Measurements from ENCODE around the gene LAMB3.
A peak's percentile ranks its signal among the peaks of the same experiment; 100 is the strongest.

The LAMB3 gene

DNA sequence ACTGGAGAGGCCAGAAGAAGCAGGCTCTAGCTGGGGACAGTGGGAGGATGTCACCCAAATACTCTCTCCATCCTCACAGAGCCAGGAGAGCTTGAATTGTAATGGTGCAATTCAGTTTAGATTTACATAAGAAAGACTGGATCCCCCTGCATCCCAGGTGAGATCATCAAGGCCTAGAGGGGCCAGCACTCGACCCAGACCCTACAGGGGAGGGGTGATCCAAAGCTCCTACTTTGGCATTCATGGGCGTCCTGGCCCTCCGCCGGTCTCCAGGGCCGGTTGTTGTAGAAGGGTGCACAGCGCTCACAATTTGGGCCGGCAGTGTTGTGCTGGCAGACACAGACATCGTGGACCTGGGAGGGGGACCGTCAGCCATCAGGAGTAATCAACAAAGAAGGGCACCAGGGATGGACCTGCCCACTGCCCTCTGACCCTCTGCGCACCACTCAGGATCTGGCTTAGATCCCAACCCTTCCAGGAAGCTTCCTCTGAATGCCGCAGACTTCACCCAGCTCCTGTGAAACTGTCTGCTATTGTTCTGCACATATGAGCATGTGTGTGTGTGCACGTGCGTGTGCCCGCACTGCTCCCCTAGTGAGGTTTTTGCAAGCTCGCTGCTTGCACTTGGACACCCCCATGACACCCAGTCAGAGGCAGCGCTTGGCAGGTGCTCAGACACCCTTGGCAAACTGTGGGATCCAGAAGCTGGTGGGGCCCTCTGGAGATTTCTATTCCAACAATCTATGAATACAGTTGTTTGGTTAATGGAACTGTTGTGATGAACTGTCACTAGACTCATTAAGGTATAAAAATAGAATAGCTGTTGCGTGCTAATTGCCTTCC, 21.6 kb downstream of the LAMB3 start:
- DNase-seq: no peak

DNA sequence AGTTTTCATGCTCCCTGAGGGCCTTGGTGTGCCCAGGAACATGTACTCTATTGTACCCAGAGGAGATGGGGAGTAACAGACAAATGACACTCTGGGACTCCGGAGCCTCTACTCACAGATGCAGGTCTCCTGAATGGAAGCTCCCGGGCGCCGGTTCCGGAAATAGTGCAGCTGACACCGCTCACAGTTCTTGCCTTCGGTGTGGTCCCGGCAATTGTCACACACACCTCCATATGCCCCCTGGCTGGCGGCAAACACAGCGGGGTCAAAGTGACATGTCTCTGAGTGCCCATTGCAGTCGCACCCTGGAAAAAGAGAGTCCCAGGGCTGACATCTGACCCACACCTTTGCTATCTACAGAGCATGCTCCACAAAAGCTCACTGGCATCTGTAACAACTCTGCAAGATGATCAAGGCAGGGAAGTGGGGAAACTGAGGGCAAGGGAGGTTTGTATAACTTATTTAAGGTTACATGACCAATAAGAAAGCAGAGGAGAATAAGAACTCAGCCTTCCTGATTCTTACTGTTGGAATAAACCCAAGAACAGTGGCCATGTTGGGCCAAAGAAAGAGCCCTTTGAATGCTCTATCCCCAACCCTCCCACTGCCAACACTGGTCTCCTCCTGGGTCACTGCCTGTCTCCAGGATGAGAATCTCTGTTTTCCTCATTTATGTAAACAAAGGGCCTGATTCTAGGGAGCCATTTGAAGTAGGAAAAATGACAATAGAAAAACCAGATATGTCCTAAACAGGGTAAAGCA, 22.4 kb downstream of the LAMB3 start:
- no peak for DNase-seq

DNA sequence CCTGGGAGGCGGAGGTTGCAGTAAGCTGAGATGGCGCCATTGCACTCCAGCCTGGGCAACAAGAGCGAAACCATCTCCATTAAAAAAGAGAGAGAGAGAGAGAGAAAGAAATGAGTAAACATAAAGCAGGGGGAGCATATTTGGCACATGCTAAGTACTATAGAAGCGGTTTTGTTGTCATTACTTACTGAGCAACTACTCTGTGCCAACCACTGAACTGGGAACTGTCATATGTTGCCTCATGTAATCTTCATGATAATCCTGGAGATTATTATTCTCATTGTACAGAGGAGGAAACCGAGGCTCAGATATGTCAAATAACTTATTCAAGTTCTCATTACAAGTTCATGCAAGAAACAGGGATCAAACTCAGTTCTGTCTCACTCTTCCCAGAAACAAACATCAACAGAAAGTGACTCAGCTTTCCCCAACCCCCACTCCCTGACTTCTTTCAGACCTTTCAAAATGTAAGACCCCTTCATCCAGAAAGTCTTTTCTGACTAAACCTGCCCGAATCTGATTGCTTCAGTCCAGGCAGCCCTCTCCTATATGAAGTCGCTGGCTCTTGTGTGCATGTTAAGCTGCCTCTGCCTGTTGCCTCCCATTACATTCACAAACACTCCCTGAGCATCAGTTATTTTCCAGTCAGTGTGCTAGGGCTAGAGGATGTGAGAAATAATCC, 23.5 kb downstream of the LAMB3 start:
- DNase-seq: no peak

DNA sequence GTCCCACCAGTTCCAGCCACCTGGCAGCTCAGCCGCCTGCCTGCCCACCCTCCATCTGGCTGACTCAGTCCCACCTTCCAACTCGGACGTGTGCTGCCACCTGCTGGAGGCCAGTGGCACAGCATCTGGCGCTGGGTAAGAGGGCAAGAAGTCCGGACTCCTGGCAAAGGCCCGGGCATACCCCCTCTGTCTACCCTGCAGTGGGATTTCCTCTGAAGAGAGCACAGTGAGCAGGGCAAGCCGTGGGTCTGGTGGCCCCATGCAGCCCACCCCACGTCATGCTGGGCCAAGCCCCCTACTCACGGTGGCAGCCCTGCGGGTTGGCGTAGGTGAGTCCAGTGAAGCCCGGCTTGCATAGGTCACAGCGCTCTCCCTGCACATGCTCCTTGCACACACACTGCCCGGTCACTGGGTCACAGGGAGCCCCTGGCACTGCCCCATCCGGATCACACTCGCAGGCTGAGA, 24.5 kb downstream of the LAMB3 start:
- peak; percentile 76 for DNase-seq

DNA sequence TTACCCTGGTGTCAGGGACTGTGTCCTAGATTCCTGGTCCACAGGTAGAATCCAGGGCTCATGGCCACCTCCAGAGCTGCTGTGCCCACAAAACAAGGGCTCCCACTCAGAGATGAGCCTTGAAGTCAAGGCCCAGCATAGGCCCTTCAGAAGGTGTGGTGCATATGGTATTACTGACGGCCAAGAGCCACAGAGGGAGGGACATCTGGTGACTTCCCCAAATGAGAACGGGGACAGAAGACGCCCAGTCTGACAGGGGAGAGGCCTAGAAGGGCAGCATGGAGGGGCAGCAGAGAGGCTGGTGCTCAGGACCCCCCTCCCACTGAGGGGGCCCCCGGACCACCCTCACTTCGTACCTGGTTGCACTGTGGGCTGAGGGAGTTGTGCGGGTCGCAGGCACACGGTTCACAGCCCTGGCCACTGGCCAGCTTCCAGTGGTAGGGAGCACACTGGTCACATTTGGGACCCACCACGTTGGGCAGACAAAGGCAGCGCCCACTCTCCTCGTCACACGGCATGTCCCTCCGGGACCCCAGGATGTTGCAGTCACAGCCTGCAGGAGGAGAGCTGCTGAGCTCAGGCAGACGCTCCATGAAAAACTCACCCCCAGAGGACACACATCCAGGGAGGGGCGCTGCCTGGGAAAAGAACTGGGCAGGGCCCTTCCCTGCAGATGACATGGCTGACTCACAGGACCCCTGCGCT, 25.0 kb downstream of the LAMB3 start:
- DNase-seq: no peak

DNA sequence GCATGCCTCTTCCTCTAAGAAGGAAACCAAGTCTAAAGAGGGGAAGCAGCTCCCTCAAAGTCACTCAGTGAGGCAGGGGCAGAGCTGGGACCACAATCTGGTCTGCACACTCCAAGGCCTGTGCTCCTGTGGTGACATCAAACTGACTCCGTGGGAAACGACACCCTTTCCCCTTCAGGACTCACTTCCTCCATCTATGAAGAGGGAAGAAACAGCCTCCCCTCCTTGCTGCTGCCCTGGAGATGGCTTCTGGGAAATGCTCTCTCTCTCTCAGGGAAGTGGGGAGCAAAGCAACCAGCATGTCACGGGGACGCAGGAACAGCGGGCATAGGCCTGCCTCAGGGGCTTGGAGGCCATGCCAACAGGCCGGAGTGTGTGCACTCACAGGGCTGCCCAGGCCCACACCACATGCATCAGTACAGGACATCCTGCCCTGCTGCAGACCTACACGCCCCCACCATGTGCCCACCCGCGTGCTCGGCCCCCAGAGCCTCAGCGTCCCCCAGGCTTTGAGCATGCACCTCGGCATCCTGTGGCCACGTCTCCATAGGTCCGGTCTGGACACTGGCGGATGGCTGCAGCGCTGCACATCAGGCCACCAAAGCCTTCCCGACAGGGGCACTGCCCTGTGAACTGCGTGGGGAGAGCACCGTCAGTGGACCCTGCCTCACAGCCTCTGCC, 25.7 kb downstream of the LAMB3 start:
- DNase-seq: no peak

DNA sequence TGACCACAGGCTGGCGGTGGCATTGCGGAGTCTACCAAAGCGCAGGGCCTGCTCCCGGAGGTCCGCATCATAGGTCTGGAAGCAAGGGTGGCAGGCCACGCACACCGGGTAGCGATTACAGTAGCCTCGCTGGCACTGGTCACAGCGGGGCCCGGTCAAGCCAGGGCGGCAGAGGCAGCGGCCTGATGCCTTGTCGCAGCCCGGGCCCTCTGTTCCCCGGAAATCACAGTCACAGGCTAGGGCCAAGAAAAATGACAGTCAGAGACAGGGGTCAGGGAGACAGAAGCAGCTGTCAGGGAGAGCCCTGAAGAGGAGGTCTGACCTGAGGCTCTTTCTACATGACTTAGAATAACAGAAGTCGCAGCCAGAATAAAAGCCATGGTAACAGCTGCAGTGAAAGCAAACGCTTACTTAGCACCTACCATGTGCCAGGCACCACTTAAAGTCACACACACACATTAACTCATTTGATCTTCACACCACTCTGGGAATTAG, 26.4 kb downstream of the LAMB3 start:
- DNase-seq: no peak

DNA sequence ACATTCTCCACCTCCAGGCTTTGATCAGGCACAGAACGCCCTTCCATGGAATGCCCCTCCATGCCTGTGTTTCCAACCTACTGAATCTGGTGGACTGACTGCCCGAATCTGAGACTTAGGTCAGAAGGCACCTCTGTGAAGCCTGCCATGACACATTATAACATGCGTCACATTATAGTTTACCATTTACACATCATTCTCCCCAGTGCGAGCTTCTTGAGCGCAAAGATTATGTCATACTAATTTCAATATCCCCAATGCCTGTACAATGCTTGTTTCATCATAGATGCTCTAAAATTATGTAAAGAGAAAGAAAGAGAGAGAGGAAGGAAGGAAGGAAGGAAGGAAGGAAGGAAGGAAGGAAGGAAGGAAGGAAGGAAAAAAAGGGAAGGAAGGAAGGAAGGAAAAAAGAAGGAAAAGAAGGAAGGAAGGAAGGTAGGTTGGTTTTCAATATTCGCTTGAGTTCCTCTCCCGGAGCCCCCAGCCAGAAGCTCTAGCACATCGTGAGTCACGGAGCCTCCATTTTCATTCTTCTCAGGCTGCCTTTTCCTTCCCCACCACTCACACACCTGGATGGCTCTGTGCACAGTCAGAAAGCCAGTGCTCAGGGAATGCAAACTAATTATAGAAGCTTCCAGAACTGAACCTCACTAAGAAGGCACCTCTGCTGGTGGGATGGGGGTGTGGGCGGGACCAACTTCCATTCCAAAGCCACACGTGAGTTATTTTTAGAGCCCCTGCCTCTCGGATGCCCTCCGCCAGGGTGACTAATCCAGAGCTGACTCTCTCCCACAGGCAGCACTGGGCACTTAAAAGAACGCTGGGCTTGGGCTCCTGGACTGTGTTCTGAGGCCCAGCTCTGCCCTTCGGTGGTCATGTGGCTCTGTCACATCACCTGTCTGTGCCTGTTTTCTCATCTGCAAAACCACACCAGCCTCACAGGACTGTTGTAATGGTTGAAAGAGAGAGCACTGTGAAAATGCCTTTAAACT, 27.4 kb downstream of the LAMB3 start:
- DNase-seq: no peak

DNA sequence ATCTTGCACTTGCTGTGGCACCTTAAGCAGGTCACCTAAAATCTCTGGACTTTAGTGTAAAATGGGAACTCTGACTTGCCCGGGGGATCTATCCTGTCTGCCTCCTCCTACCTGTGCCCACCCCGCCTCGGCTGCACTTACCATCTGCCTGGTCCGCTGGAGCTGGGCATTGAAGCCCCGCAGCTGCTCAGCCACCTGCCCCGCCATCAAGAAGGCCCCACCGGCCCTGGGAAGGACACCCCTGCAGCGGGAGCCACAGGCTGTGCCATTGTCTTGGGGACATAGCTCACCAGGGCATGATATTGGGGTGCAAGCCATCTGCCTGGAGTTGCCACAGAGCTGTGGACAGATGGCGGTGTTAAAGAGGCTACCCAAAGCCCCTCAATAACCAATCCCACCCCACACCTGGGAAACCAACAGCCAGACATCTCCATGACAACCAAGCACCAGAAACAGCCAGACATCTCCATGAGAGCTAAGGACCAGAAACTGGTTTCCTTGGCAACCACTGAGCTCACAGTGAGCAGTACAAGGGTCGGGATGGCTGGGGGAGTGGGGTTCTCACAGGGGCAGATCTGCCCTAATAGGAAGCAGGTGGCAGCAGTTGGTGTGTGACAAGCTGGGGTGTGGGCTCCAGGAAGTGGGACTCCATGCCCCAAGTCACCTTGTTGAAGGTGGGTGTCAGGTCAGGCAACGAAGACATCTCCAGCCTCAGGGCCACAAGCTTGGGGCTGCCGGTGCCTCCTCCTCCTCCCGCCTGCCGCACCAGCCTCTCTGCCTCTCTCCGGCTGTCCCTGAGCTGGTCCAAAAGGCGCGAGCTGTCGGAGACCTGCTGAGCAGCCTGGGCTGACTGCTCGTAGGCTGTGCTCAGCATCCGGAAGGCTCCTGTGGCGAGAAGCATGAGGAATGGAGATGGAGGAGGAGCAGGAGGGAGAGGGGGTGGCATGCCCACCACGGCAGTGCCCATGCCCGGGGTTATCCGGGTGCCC, 29.1 kb downstream of the LAMB3 start:
- DNase-seq: no peak

DNA sequence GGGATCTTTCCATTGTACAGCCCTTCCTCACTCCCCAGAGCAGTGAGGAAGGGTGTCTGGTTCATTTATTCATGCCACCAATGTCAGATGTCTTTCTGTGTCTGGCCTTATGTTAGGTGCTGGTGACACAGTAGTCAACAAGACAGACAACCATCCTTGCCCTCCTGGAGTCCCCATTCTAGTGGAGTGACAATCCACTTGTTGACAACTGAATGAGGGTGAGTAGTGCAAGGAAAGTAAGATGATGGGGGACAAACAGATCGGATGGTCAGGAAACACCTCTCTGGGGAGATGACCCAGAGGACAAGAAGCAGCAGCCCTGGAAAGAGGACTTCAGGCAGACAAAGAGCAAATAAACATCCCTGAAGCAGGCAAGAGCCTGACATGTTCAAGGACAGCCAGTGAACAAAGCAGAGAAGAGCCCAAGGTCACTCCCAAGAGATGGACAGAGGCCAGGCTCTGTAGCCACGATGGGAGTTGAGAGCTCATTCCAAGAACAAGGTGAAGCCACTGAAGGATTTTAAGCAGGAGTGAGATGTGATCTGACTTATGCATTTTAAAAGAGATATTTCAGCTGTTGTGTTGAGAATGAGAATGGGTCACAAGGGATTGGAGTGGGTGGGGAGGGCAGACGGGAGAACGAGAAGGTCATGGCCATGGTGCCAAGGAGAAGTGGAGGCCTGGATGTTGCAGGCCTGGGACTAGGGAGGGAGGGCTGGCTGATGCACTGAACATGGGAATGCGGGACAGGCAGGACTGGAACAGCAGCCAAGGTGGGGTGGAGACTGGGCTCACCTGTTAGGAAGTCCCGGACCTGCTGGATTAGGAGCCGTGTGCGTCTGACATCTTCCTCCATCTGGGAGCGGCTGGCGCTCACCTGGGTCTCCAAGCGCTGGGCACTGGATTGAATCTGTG, 30.2 kb downstream of the LAMB3 start:
- no peak for DNase-seq

DNA sequence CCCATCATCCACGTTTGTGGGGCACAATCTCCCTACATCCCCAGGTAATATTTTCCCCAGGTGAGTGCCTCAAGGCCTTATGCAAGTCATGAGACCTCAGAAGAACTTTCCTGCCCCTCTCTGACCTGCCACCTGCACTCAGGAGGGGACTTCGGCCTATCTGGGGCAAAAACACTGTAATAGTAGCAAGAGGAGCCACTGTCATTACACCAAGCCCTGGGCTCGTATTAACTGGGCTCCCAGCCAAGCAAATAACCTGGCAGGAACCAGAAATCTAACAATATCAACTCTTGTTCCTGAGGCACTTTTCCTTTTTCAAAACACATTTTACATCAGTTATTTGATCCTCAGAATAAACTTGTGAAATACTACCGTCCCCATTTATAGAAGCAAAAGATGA, 30.9 kb downstream of the LAMB3 start:
- DNase-seq: no peak

DNA sequence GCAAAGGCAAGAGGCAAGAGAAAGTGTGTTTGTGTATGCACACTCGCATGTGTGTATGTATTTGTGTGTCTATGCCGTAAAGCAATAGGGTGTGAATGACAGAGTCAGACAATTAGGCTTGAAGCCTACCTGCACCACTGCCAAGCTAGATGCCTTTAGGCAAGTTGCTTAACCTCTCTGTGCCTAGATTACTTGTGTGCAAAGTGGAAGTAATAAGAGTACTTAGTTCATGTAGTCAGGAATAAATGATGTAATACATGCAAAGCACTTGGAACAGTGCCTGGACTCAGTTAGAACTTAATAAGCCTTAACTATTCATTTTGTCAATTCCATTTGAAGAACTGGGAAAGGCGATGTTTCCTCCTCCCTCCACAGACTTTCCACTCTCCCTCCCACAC, 31.7 kb downstream of the LAMB3 start:
- no peak for DNase-seq

DNA sequence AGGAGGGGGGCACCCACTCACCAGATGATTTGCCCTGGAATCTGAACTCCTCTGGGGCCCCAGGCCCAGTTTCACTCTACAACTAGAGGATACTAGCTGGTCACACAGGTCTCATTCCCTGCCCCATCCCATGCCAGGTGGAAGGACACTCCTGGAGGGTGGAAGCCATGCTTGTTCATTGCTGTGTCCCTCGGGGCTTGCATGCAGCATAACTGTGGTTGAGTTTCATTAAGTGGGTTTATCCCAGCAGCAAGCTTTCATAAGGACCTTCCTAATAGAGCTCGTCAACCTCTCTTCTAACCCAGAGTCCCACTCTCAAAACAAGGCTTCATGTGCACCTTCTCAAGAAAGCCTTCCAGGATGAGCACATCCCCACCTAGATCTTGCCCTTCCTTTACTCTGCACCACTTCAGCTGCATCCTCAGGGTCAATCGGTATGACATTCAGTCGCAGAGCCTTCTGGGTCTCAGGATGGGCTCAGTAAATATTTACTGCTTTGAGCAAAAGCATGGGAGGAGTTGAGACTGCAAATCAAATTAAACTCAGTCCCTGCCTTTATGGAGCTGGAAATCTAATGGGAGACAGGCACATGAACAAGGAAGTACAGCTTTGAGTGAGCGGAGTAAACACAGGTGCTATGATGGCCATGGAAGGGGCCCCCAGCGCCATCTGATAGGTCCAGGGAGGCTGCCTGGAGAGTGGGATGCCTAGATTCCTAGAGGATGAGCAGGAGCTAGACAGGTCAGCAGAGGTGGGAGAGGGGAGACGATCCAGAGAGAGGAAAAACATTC, 32.3 kb downstream of the LAMB3 start:
- no peak for DNase-seq

DNA sequence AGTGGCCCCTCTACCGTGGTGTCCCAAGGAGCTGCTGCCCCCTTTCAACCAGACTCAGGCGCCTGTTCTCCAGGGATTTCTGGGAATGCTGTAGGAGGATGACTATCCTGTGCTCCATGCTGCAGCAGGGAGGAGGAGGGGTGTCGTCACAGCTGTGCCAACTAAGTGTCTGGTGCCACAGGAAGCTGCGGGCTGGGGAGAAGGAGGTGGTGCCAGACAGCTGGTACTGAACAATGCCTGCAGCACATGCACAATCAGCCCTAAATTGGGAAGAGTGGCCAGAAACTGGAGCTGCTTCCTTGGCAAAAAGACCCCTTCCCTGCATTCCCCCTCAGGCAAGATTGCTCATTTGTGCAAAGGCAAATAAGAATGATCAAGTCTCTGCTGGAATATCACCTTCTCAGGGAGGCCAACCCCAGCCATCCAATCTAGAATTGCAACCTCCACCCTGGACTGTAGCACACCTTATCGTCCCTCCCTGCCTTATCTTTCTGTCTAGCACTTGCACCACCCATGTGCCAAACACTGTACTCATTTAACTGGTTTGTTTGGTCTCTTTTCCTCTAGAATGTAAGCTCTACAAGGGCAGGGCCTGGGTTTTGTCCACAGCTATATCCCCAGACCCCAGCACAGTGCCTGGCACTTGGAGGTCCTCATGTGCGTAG, 33.3 kb downstream of the LAMB3 start:
- peak; percentile 6 for DNase-seq

DNA sequence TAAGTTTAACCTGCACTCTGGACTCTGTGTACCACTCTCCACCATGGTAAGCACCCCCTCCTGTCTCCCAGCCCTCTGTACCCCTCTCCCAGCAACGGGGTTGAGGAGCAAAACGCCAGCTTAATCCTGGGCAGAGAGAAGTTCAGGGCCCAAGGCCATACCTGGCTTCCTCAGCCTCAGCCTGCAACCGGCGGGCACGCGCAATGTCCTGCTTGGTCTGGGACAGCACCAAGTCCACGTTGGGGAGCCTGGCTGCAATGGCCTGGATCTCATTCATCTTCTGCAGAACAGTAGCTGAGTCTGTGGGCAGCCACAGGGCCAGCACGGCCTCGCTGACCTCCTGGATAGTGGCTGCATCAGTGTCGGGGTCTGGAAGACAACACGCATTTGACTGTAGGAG, 33.9 kb downstream of the LAMB3 start:
- DNase-seq: no peak

DNA sequence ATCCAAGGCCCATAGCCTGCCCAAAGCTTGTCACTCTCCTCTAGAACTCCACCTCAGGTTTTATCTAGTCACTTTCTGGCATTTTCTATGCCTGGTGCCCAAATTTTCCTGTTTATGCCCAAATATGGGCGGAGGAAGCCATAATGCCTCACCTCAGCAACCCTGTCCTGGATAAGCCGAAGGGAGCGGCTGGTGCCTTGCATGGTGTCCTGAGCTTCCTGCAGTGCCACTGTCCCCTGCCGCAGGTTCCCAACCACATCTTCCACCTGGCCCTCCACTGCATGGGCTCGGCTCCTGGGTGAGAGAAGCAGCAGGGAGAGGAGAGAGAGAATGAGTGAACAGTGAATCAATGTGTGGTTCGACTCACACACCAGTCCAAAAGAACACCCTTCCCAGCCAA, 34.5 kb downstream of the LAMB3 start:
- no peak for DNase-seq

DNA sequence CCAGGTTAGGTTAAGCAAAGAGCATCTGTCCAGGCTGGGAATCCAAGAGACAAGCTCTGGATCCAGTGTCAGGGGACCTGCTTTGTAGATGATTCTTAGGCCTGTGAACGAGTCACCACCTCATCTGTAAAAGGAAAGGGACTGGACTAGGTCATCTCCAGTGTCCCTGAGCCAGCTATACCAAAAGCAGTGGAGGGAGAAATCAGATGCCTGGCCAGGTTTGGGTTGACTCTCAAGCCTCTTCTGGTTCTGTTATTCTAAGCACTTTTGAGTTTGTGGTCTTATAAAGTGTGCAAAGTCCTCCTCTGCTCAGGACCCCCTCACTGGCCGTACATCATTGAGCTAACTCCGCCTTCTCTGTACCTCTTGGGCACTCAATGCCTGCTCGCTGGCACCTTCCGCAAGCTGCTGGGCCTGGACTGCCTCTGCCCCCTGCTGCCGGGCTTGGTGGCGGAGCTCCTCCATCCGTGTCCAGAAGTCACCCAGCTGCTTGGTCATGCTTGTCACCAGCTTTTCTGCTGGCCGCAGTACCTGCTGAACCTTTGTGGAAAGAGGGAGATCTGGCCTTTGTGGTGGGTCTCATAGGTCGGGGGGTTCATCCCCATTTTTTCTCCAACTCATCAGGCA, 35.1 kb downstream of the LAMB3 start:
- DNase-seq: no peak

Data from hematopoietic multipotent progenitor cell treated with erythropoietin and hydrocortisone succinate and interleukin-3 and kit ligand, for 8 days (in vitro differentiated cells).